Activated B cell treated with CpG ODN at 0.5 μM for 24 hours (primary cell): Measurements from ENCODE around the gene TUBB1. TPM values are rescaled to one million over a fixed set of nuclear protein-coding genes. Genes with fewer than 3 reads are reported as not detected.
A peak's percentile ranks its signal among the peaks of the same experiment; 100 is the strongest.

Experiments
- ATAC-seq: fragments of 200-7000 bp; cut with Tn5 transposase; one replicate; pipeline ENCODE4 v1.10.0; 2021; ENCODE audit warnings: low read depth, mild to moderate bottlenecking, moderate library complexity
- CTCF ChIA-PET: fragments of 350-600 bp; sonication (Branson Sonifier 250); formaldehyde crosslinking; loops from one replicate; lab custom pipeline; 2021; ENCODE audit warnings: antibody characterized with exemption; lab: Charles Lee
- POLR2A ChIA-PET: fragments of 350-600 bp; sonication (Branson Sonifier 250); formaldehyde crosslinking; loops from one replicate; lab custom pipeline; 2021; ENCODE audit warnings: antibody characterized with exemption; lab: Charles Lee
- DNase-seq: peaks from one replicate; pipeline ENCODE4 v3.0.0; 2022
- H3K27ac Mint-ChIP-seq: one replicate; pipeline ENCODE4 v1.8.0; 2020; ENCODE audit warnings: mixed read lengths
- H3K27me3 Mint-ChIP-seq: one replicate; pipeline ENCODE4 v1.8.0; 2021; ENCODE audit warnings: mixed read lengths
- H3K36me3 Mint-ChIP-seq: one replicate; pipeline ENCODE4 v1.8.0; 2021; ENCODE audit warnings: low read depth, mixed read lengths
- H3K4me1 Mint-ChIP-seq: one replicate; pipeline ENCODE4 v1.8.0; 2021; ENCODE audit warnings: mixed read lengths
- H3K4me3 Mint-ChIP-seq: one replicate; pipeline ENCODE4 v1.8.0; 2020; ENCODE audit warnings: mild to moderate bottlenecking, mixed read lengths
- H3K9me3 Mint-ChIP-seq: one replicate; pipeline ENCODE4 v1.8.0; 2020; ENCODE audit warnings: mixed read lengths
- CTCF ChIP-seq: fragments of 200-600 bp; IDR thresholded peaks from one replicate; pipeline ENCODE4 v1.8.0; 2022; ENCODE audit warnings: antibody characterized with exemption, mild to moderate bottlenecking
- intact Hi-C: fragments of 100-400 bp; cut with micrococcal nuclease; formaldehyde crosslinking; loops from one replicate; pipeline ENCODE4 v1.15.1; 2024
- total RNA-seq: library from RNA; stranded (reverse); gene quantifications from 2 replicates; pipeline ENCODE4 v1.2.3, GENCODE V29; 2022

The TUBB1 gene
- total RNA-seq, 1 donor from 2014 or later: 0.09 TPM

GRCh38 chr20:59020938-59021551 lies 1.8 kb downstream of the TUBB1 start:
- intact Hi-C loops: no loop called here
- no peak for TF ChIP-seq CTCF

GRCh38 chr20:59022754-59023153 lies 3.5 kb downstream of the TUBB1 start:
- Mint-ChIP-seq H3K9me3 (no peaks in the 10 kb centered on the region), H3K4me3 (no peak overlapping the region), H3K4me1 (peaks cover 19% of the 10 kb centered on the region), H3K36me3 (peaks cover 61% of the 10 kb centered on the region), H3K27ac (no peak overlapping the region), H3K27me3 (no peaks in the 10 kb centered on the region)
- POLR2A ChIA-PET: interaction anchor here (1.7 to 3.6 kb wide), 3 partner anchors 9 to 14 kb away, joined by 7 to 13 read pairs (median 9); partner anchors contain the start of gene ATP5F1E
- CTCF ChIA-PET: interaction anchor here (0.6 kb wide), 1 partner anchor 227 kb away, joined by 4 read pairs; no protein-coding TSS in a partner anchor
- DNase-seq: no peak
- no peak for ATAC-seq
- intact Hi-C loops: no loop called here
- TF ChIP-seq CTCF: no peak

More at GRCh38 chr20:59020938-59021551, 1.8 kb downstream of the TUBB1 start:
- H3K9me3 Mint-ChIP-seq: no peaks in the 10 kb centered on the region
- no peak overlapping the region for H3K4me3 Mint-ChIP-seq
- CTCF ChIA-PET: interaction anchor here (0.6 kb wide), 1 partner anchor 33 kb away, joined by 3 read pairs; no protein-coding TSS in a partner anchor
- DNase-seq (no peak), ATAC-seq (no peak)
- peak overlapping the region; percentile 46 for H3K27ac Mint-ChIP-seq
- POLR2A ChIA-PET: interaction anchor here (0.5 to 2.2 kb wide), 2 partner anchors 11 to 153 kb away, joined by 6 to 9 read pairs; partner anchors contain the start of gene ATP5F1E
- peaks cover 44% of the 10 kb centered on the region for H3K36me3 Mint-ChIP-seq
- H3K4me1 Mint-ChIP-seq: peaks cover 23% of the 10 kb centered on the region
- H3K27me3 Mint-ChIP-seq: no peaks in the 10 kb centered on the region

GRCh38 chr20:59023616-59024015 lies 4.4 kb downstream of the TUBB1 start:
- no peak overlapping the region for H3K4me3 Mint-ChIP-seq
- no peaks in the 10 kb centered on the region for H3K9me3 Mint-ChIP-seq
- no peaks in the 10 kb centered on the region for H3K27me3 Mint-ChIP-seq
- no peak overlapping the region for H3K27ac Mint-ChIP-seq
- DNase-seq (no peak), ATAC-seq (no peak)
- peaks cover 22% of the 10 kb centered on the region for H3K4me1 Mint-ChIP-seq
- no peak for TF ChIP-seq CTCF
- POLR2A ChIA-PET: interaction anchor here (1.7 to 3.6 kb wide), 2 partner anchors 9 to 15 kb away, joined by 7 to 13 read pairs; partner anchors contain the start of gene ATP5F1E
- intact Hi-C loops: no loop called here
- CTCF ChIA-PET: no interaction called here
- peaks cover 70% of the 10 kb centered on the region for H3K36me3 Mint-ChIP-seq

- H3K9me3 Mint-ChIP-seq: no peaks in the 10 kb centered on the region
- peaks cover 75% of the 10 kb centered on the region for H3K36me3 Mint-ChIP-seq
- POLR2A ChIA-PET: interaction anchor here (1.7 to 3.6 kb wide), 2 partner anchors 8 to 15 kb away, joined by 7 to 13 read pairs; partner anchors contain the start of gene ATP5F1E
- DNase-seq: no peak
- TF ChIP-seq CTCF: no peak
- no peak overlapping the region for H3K27ac Mint-ChIP-seq
- ATAC-seq: no peak
- no peaks in the 10 kb centered on the region for H3K27me3 Mint-ChIP-seq
- intact Hi-C loops: no loop called here
- H3K4me3 Mint-ChIP-seq: no peak overlapping the region
- peaks cover 27% of the 10 kb centered on the region for H3K4me1 Mint-ChIP-seq
- CTCF ChIA-PET: no interaction called here
Measured at GRCh38 chr20:59024111-59024530, 4.9 kb downstream of the TUBB1 start.

- ATAC-seq (no peak), DNase-seq (no peak)
- Mint-ChIP-seq H3K27ac (no peak overlapping the region), H3K27me3 (no peaks in the 10 kb centered on the region), H3K9me3 (no peaks in the 10 kb centered on the region), H3K4me1 (peaks cover 37% of the 10 kb centered on the region), H3K36me3 (peaks cover 85% of the 10 kb centered on the region), H3K4me3 (no peak overlapping the region)
- ChIA-PET POLR2A (interaction anchor here (3.6 kb wide), 1 partner anchor 16 kb away, joined by 13 read pairs; no protein-coding TSS in a partner anchor), CTCF (no interaction called here)
- intact Hi-C loops: no loop called here
- no peak for TF ChIP-seq CTCF
Measured at GRCh38 chr20:59025086-59025485, 5.9 kb downstream of the TUBB1 start.
